SU-DHL-6 (cell line): ENCODE measurements around the gene DPYSL4.

ENCODE experiments used
- CTCF ChIP-seq: fragments of 200-600 bp; sonication (generic); IDR thresholded peaks from one replicate; pipeline ENCODE4 v1.5.1; 2017; ENCODE audit warnings: antibody characterized with exemption, mild to moderate bottlenecking, low read length, moderate library complexity; ENCODE audit not compliant: insufficient read depth, poor library complexity, severe bottlenecking
- EZH2phosphoT487 ChIP-seq: fragments of 200-600 bp; sonication (generic), shearing (Covaris generic); conservative IDR thresholded peaks from 2 replicates; pipeline ENCODE4 v1.6.1; 2018; ENCODE audit warnings: mild to moderate bottlenecking, antibody characterized with exemption, low read length, moderate library complexity, mixed read lengths

GRCh38 chr10:132149271-132149670 lies 37.5 kb upstream of the DPYSL4 start:
- TF ChIP-seq CTCF (no peak), EZH2phosphoT487 (no peak)
